ENCODE results near the gene HDAC5.

DNA sequence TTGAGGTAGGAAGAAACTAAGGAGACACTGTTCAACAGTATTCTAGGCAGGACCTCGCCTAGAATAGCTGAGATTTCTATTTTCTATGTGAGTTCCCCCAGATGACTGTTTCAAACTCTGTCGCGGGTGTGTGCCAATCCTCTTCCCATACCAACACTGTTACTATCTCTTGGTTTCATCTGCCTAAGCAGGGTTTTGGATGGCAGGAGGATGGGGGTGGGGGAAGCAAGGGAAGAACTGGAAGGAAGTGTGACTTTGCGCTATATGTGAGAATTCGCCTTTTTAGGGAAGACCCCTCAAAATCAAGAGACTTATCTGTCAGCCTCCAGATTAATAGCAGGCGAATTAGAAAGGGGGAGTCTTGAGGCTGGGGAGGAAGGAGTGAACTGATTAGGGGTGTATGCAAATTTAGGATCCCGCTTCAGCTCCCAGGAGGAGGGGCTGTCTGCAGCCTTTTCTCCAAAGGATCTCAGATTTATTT lies 53.4 kb downstream of the HDAC5 start:
- TF ChIP-seq, protein P1, sequence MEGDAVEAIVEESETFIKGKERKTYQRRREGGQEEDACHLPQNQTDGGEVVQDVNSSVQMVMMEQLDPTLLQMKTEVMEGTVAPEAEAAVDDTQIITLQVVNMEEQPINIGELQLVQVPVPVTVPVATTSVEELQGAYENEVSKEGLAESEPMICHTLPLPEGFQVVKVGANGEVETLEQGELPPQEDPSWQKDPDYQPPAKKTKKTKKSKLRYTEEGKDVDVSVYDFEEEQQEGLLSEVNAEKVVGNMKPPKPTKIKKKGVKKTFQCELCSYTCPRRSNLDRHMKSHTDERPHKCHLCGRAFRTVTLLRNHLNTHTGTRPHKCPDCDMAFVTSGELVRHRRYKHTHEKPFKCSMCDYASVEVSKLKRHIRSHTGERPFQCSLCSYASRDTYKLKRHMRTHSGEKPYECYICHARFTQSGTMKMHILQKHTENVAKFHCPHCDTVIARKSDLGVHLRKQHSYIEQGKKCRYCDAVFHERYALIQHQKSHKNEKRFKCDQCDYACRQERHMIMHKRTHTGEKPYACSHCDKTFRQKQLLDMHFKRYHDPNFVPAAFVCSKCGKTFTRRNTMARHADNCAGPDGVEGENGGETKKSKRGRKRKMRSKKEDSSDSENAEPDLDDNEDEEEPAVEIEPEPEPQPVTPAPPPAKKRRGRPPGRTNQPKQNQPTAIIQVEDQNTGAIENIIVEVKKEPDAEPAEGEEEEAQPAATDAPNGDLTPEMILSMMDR (conservative IDR thresholded peaks at IDR 0.05; ENCODE audit: low read length), result no peak
- TF ChIP-seq EZH2phosphoT487 (IDR thresholded peaks at IDR 0.05; ENCODE audit: borderline replicate concordance), result no peak

Data from Loucy (cell line).